Cardiac fibroblast (primary cell): ENCODE measurements around the gene DIS3L2.

ENCODE experiments used
- DNase-seq, 2 donors: peaks; one replicate each; pipeline versions ENCODE4 v3.0.0 to v3.0.0-alpha.2; 2010; ENCODE audit warnings: low read depth in 2 of 2
- H3K4me3 ChIP-seq, 2 donors: replicated peaks in 1 of 2; 1 replicate in 1 of 2; 2 replicates in 1 of 2; pipeline ENCODE4 v1.5.1; 2011; ENCODE audit warnings: low read depth in 2 of 2, low read length in 2 of 2, mild to moderate bottlenecking in 2 of 2, moderate library complexity in 1 of 2
- CTCF ChIP-seq: IDR thresholded peaks from one replicate; pipeline ENCODE4 v1.5.1; 2011; ENCODE audit warnings: low read depth, mild to moderate bottlenecking, low read length, inconsistent platforms

The DIS3L2 gene

DNA sequence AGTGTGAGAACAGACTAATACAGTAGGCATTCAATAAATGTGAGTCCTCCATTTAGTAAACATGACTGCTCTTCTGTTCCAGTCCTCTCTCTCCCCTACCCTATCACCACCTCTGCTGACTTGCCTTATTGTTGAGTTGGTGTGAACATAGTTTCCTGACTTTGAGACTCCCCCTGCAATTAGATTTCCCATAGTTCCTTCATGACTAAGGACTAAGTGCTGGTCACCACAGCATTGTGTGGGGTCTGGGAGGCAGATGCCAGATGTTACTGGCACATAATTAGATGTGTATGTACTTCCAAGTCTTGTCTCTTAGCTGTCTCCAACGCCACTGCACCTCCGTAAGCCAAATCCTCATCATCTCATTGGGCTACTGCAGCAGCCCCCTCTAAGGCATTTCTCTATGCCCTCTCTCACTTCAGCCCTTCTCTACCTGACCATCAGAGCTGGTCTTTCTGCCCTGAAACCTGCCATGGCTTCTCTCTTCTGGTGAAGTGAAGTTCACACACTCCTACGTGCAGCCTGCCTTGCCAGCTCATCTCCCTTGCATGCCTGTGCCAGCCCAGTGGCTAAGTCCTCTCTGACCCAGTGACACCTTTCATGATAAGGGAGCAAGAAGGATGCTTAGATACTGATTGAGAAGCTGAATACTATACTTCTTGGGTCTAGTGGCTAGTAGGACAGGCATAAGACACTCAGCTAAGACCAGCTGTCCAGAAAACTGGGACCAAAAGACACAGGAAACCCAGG, 335.4 kb downstream of the DIS3L2 start:
- no peak overlapping the region for H3K4me3 ChIP-seq
- DNase-seq, result no peak
- no peak for TF ChIP-seq CTCF

DNA sequence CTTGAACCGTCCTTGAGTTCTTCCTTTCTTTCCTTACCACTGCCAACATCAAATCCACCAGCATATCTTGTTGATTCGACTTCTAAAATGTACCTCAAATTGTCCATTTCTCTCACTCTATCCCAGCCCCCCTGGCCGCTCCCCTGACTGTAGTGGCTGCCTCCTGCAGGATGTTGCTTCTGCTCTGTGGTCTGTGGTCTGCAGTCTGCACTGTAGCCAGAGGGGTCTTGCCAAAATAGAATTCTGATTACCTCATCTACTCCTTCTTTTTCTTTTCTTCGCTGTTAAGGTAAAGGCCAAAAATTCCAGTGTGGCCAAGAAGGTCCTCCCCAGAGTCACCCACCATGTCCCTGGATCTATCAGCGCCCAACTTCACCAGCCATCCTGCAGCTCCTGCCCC, 337.6 kb downstream of the DIS3L2 start:
- DNase-seq, result no peak
- no peak overlapping the region for H3K4me3 ChIP-seq
- no peak for TF ChIP-seq CTCF

- no peak for TF ChIP-seq CTCF
- no peak for DNase-seq
- H3K4me3 ChIP-seq, result no peak overlapping the region
Measured at GRCh38 chr2:232299927-232300674, 338.6 kb downstream of the DIS3L2 start.

GRCh38 chr2:232300894-232301387, 339.4 kb downstream of the DIS3L2 start:
- DNase-seq, result peak in 1 of 2 donors; percentile 62
- H3K4me3 ChIP-seq, result no peak overlapping the region
- TF ChIP-seq CTCF, result no peak

- no peak overlapping the region for H3K4me3 ChIP-seq
- DNase-seq, result no peak
- TF ChIP-seq CTCF, result no peak
Measured at GRCh38 chr2:232304236-232304635, 342.7 kb downstream of the DIS3L2 start.

DNA sequence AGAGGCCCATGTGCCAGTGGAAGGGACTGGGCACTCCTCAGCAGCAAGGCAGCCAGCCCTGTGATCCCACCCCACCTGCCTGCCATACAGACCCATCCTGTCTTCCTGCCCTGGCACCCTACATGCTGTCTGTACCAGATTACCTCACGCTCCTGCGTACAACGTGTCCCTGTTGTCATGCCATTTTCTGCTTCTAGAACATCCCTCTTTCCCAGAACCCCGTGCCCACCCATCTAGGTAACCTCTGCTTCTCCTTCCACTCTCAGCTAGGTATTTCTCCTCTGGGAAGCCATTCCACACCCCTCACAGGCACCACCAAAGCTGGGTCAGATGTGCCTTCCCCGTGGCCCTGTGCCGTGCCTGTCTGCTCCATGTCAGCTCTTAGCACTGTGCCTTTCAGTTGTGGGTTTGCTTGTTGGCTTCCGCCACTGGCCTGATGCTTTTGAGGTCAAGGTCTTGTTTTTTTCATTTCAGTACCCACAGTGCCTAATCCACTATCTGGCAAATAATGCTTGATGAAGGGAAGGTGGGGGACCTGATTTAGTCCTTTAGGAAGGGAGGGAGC, 345.3 kb downstream of the DIS3L2 start:
- TF ChIP-seq CTCF, result no peak
- DNase-seq, result no peak
- H3K4me3 ChIP-seq, result no peak overlapping the region
